Large intestine (tissue), 3 donors: ENCODE data around the gene C11orf91. TPM values are rescaled to one million over a fixed set of nuclear protein-coding genes. Genes with fewer than 3 reads are reported as not detected.
"Not testable (repeated sequence)": the region's sequence is repeated elsewhere in the genome, so short reads cannot be mapped to it uniquely, and the experiment has no call there.

Source experiments
- DNase-seq, 2 donors: peaks; one replicate each; pipeline versions ENCODE4 v3.0.0 to v3.0.0-alpha.2; 2013
- H3K27ac ChIP-seq: one replicate; pipeline ENCODE4 v1.5.1; 2013; ENCODE audit warnings: low read length
- H3K27me3 ChIP-seq: 2 replicates; pipeline ENCODE4 v1.6.1; 2013; ENCODE audit warnings: low read length; ENCODE audit not compliant: control insufficient read depth, insufficient read depth
- H3K36me3 ChIP-seq: 2 replicates; pipeline ENCODE4 v1.6.1; 2013; ENCODE audit warnings: low read length; ENCODE audit not compliant: control insufficient read depth, insufficient read depth
- H3K4me1 ChIP-seq: one replicate; pipeline ENCODE4 v1.6.1; 2013; ENCODE audit warnings: low read length; ENCODE audit not compliant: control insufficient read depth, insufficient read depth
- H3K4me3 ChIP-seq: one replicate; pipeline ENCODE4 v1.5.1; 2013; ENCODE audit warnings: low read length
- H3K9me3 ChIP-seq: one replicate; pipeline ENCODE4 v1.6.1; 2013; ENCODE audit warnings: mild to moderate bottlenecking, low read depth, low read length, moderate library complexity; ENCODE audit not compliant: control insufficient read depth
- WGBS: methylation state at CpG from one replicate; pipeline ENCODE4 v1.1.5; 2013; ENCODE audit warnings: low lambda C conversion rate; ENCODE audit not compliant: insufficient coverage; 5-methylcytosine and 5-hydroxymethylcytosine counted together
- polyA plus RNA-seq: library from polyadenylated mRNA; unstranded; fragments of 120-200 nt; gene quantifications from one replicate; pipeline ENCODE4 v1.2.1, GENCODE V29; 2013

Gene C11orf91
- polyA plus RNA-seq, 1 donor: not detected

DNA sequence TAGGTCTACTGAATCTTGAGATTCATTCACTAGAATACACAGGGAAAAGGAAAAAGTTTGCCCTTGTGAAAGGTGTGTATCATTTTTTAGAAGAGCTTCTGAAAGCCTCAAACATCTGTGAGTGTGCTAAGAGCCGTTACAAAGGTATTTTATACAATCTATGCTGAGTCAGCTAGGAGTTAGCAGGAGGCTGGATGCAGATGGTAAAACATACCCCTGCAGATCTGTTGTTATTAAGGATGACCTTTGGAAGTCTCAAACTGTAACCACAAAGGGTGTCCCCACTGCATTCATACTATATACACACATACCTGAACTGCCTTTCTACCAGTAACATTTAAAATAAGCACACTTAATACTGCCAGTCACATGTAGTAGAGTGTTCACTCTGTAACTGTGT, 8.4 kb upstream of the C11orf91 start:
- WGBS: no CpG with 5 or more reads among the region's 1 CpG
- Histone ChIP-seq H3K27me3 (no peaks in the 10 kb centered on the region), H3K27ac (no peak overlapping the region), H3K9me3 (peaks cover 12% of the 10 kb centered on the region), H3K36me3 (peaks cover 33% of the 10 kb centered on the region), H3K4me1 (peaks cover 25% of the 10 kb centered on the region), H3K4me3 (no peak overlapping the region)
- peak in 1 of 2 donors; percentile 55 for DNase-seq

- not testable (repeated sequence) for H3K27ac ChIP-seq, H3K27me3 ChIP-seq, DNase-seq, H3K4me3 ChIP-seq
- Histone ChIP-seq H3K36me3 (peaks cover 30% of the 10 kb centered on the region), H3K9me3 (peaks cover 12% of the 10 kb centered on the region), H3K4me1 (peaks cover 23% of the 10 kb centered on the region)
- no CpG with 5 or more reads among the region's 2 CpGs for WGBS
Measured at GRCh38 chr11:33707831-33708230, 7.2 kb upstream of the C11orf91 start.

GRCh38 chr11:33706966-33707365, 6.3 kb upstream of the C11orf91 start:
- Histone ChIP-seq H3K27me3 (no peaks in the 10 kb centered on the region), H3K4me1 (peaks cover 27% of the 10 kb centered on the region), H3K27ac (no peak overlapping the region), H3K36me3 (peaks cover 27% of the 10 kb centered on the region), H3K4me3 (no peak overlapping the region), H3K9me3 (peaks cover 12% of the 10 kb centered on the region)
- no peak for DNase-seq
- WGBS: no CpG with 5 or more reads among the region's 2 CpGs

DNA sequence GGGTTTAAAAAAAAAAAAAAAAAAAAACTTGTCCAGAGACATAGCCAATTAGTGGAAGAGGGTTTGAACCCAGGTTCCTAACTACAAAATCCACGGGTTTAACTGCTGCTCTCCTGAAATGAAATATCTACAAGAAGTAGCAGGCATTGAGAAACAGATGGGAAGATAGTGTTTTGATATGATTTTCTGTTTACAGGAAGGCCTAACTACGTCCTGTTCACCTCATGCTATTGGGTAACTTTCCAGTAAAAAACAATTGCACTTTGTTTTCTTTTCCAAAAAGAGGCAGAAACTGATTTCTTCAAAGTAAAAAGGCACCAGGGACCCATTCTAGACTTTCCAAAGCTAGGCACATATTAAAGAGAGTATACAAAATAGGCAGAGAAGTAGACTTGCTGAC, 5.9 kb upstream of the C11orf91 start:
- WGBS: 50% methylated on average over 1 of the region's 2 CpGs
- no peaks in the 10 kb centered on the region for H3K27me3 ChIP-seq
- H3K4me1 ChIP-seq: peaks cover 31% of the 10 kb centered on the region
- H3K36me3 ChIP-seq: peaks cover 27% of the 10 kb centered on the region
- no peak overlapping the region for H3K27ac ChIP-seq
- DNase-seq: no peak
- no peak overlapping the region for H3K4me3 ChIP-seq
- H3K9me3 ChIP-seq: peaks cover 12% of the 10 kb centered on the region

GRCh38 chr11:33704240-33705002, 3.8 kb upstream of the C11orf91 start:
- Histone ChIP-seq H3K36me3 (peaks cover 16% of the 10 kb centered on the region), H3K27ac (peak overlapping the region; percentile 79), H3K4me1 (peaks cover 42% of the 10 kb centered on the region), H3K27me3 (no peaks in the 10 kb centered on the region), H3K9me3 (peaks cover 3% of the 10 kb centered on the region), H3K4me3 (no peak overlapping the region)
- WGBS: 80% methylated on average over 1 of the region's 7 CpGs
- DNase-seq: no peak

DNA sequence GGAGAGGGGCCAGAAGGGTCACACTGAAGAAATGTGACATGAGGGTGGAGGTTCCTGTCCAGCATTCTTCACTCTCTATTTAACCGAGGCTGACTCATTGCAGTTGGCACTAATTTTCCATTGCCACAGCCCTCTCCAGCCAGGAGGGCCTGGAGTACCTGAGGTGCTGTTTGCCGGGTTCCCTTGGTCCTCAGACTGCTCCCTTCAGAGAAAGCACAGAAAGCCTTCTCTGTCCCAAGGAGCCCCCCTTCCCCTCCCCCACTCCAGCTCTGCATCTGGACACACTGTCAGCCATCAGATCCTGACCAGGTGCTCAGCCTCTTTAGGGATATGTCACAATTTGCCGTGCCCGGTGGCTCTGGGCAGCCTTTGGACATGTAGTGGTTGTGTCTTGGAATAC, 3.2 kb upstream of the C11orf91 start:
- no peak overlapping the region for H3K4me3 ChIP-seq
- peaks cover 10% of the 10 kb centered on the region for H3K36me3 ChIP-seq
- peak overlapping the region; percentile 79 for H3K27ac ChIP-seq
- peak in 1 of 2 donors; percentile 55 for DNase-seq
- H3K4me1 ChIP-seq: peaks cover 39% of the 10 kb centered on the region
- no peaks in the 10 kb centered on the region for H3K27me3 ChIP-seq
- WGBS: no CpG with 5 or more reads among the region's 4 CpGs
- H3K9me3 ChIP-seq: peaks cover under 1% of the 10 kb centered on the region

DNA sequence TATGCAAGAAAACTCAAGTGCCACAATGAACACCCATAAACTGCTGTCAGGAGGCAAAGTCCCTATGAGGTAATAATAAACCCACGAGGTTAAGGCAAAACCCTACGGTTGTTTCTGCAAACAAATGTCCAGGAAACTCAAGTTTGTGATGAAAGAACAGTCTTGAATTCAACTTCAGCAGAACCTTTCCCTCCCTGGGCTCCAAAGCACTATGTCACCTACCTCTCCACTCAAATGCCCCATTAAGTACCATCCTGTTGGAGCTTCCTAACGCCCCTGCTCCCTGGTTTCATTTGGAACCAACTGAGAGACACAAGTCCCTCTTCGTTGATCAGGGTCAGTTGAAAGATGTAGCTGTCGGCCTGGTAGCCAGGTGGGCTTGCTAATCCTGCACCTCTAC, 2.6 kb upstream of the C11orf91 start:
- DNase-seq: peak; percentile 86 to 94
- Histone ChIP-seq H3K9me3 (no peaks in the 10 kb centered on the region), H3K27me3 (no peaks in the 10 kb centered on the region), H3K4me3 (no peak overlapping the region), H3K27ac (peak overlapping the region; percentile 79), H3K36me3 (peaks cover 7% of the 10 kb centered on the region), H3K4me1 (peaks cover 36% of the 10 kb centered on the region)
- 0% methylated on average over 2 of the region's 5 CpGs for WGBS

- Histone ChIP-seq H3K36me3 (no peaks in the 10 kb centered on the region), H3K4me3 (peak overlapping the region; percentile 62), H3K27me3 (no peaks in the 10 kb centered on the region), H3K4me1 (peaks cover 36% of the 10 kb centered on the region), H3K9me3 (no peaks in the 10 kb centered on the region), H3K27ac (peak overlapping the region; percentile 83)
- WGBS: no CpG with 5 or more reads among the region's 7 CpGs
- peak; percentile 56 to 72 for DNase-seq
Measured at GRCh38 chr11:33701302-33702230, 940 bp upstream of the C11orf91 start.

- no peaks in the 10 kb centered on the region for H3K27me3 ChIP-seq
- no peak for DNase-seq
- WGBS: no CpG with 5 or more reads among the region's 25 CpGs
- peak overlapping the region; percentile 21 for H3K4me3 ChIP-seq
- H3K27ac ChIP-seq: no peak overlapping the region
- H3K4me1 ChIP-seq: peaks cover 36% of the 10 kb centered on the region
- H3K36me3 ChIP-seq: no peaks in the 10 kb centered on the region
- no peaks in the 10 kb centered on the region for H3K9me3 ChIP-seq
Measured at GRCh38 chr11:33700063-33700501, 544 bp downstream of the C11orf91 start.

DNA sequence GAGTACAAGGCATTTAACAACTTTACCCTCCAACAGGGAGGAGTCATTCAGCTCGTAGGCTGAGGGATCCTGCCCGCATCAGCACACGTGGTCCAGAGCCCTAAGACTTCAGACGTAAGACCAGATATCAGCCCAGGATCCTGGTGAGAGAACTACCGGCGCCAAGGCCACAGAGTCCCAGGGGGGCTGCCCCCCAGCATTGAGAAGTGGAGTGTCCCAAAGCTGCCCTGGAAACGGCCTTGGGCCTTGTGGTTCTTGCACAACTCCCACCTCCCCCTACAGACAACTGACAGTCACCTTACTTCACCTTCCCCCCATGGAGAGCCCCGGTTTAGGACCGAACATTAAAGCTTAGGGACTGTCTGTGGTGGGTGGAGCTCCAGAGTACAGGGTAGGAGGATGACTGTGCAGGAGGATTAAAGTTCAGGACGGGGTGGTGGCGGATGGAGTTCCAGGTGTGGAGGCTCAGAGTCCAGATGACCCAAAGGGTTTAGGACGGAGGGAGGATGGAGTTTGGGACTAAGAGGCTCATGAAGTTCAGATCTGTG, 1.0 kb downstream of the C11orf91 start:
- Histone ChIP-seq H3K9me3 (no peaks in the 10 kb centered on the region), H3K4me3 (no peak overlapping the region), H3K36me3 (no peaks in the 10 kb centered on the region), H3K27me3 (no peaks in the 10 kb centered on the region), H3K4me1 (peaks cover 36% of the 10 kb centered on the region), H3K27ac (no peak overlapping the region)
- WGBS: no CpG with 5 or more reads among the region's 12 CpGs
- DNase-seq: peak; percentile 48 to 84
